ENCODE data around the gene PLXNA4.

The PLXNA4 gene

GRCh38 chr7:132466367-132466766 lies 109.9 kb downstream of the PLXNA4 start:
- no peak for DNase-seq

DNA sequence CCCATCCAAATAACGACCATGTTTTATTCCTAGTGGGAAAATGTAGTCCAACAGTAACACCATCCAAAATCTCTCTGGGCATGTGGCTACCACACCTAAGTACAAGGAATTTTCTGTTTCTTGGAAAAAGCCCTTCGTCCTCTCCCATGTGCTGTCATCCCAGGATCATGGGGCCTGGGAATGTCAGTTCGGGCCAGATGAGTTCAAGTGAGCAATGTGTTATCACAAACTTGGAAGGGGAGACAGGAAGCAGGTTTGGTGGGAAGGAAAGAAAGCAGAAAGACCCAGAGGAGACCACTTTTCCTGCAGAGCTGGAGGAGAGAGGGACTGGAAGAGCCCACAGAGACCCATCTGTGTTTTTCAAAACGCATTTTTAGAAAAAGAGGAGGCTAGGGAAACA lies 110.8 kb downstream of the PLXNA4 start:
- DNase-seq, result no peak

- no peak for DNase-seq
These were observed 111.5 kb downstream of the PLXNA4 start for GRCh38 chr7:132464740-132465139.

DNA sequence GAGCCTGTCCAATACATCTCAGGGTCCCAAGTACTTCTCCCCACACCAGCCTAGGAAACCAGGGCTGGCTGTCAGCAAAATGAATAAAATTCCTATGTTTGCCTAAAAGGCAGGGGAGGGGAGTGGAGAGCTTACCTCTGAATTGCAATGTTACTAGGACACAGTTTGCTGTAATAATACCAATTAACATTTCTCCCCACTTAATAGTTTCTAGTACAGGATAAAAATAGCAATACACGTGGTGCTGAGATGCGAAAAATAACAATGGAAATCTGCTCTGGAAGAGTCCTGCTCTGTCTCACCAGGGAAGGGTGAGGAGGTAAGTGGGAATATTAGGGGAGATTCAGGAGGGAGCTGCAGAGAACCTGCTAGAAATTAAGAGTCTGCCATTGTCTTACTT lies 112.3 kb downstream of the PLXNA4 start:
- DNase-seq, result no peak

- no peak for DNase-seq
These were observed 113.8 kb downstream of the PLXNA4 start for GRCh38 chr7:132462478-132462877.

DNA sequence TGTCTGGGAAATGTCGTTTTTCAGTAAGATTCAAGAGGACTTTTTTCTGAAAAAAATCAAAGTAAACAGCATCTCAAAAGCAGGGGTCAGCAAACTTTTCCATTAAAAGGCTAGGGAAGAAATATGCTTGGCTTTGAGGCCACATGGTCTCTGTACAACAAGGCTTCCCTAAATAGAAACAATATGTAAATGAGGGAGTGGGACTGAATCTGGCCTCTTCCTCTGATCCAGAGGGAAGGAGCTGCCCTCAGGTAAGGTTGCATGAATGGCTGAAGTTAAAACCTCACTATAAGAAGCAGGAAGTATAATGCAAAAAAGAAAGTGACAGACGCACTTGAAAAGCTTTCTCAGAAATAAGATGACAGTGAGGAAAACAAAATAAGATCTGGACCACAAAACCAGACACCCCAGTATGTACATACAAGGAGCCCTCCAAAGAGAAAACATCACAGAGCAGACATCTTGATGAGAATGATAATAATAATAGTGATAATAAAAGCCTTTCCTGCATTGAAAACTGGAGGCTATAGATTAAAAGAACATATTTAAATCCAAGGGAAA lies 115.2 kb downstream of the PLXNA4 start:
- no peak for DNase-seq

DNA sequence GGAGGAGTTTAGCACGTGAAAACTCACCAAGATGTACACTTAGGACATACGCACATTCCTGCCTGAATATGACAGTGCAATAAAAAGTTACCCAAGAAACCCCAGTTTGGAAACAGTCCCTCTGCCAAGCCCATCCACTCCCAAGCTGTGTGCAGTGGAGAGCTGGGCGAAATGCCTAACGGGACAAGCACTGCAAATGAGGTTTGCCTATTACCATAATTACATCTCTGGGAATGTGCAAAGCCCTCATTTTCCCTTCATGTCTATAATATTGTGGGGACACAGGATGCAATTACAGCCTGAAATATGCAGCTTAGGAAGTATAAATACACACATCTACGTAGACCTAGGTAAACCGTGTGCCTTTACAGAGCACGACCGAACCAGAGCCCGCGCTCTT lies 117.5 kb downstream of the PLXNA4 start:
- DNase-seq, result no peak

GRCh38 chr7:132457658-132458057 lies 118.6 kb downstream of the PLXNA4 start:
- no peak for DNase-seq

GRCh38 chr7:132456418-132456817 lies 119.9 kb downstream of the PLXNA4 start:
- no peak for DNase-seq

DNA sequence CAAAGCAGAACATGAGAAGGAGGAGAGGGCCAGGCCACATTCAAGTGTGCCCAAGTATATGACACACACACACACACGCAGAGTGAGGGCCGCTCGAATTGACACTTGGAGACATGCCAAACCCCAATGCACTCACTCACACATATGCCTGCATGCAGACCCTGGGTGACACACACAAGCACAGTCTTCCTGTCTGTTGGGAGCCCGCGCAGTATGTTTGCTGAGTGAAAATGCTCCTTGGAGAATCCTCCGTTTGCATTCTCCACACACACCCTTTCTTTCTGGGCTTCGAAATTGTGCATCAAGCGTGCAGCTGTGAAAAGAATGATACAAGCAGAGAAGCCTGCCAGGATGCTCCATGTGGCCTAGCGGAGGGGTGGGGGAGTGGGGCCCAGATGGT lies 120.9 kb downstream of the PLXNA4 start:
- DNase-seq, result no peak

DNA sequence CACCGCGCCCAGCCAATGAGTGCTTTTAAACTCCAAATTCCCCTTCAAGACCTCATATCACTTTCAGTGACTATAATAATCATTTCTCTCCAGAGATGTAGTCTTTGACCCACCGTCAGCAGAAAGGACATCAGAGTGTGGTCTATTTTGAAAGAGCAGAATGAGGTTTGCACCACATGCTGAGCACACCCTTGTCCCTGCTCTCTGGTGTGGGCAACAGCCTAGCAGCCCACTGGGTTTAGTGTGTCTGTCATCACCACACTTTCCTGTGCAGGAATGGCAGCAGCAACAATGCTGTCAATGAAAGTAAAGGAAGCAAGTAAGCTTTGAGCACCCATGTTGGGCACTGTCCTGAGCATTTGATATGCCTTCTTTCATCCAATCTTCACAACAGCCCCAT lies 122.4 kb downstream of the PLXNA4 start:
- no peak for DNase-seq

GRCh38 chr7:132451161-132451560 lies 125.1 kb downstream of the PLXNA4 start:
- no peak for DNase-seq

- no peak for DNase-seq
These were observed 125.6 kb downstream of the PLXNA4 start for GRCh38 chr7:132450696-132451095.

- no peak for DNase-seq
These were observed 126.1 kb downstream of the PLXNA4 start for GRCh38 chr7:132450188-132450587.

DNA sequence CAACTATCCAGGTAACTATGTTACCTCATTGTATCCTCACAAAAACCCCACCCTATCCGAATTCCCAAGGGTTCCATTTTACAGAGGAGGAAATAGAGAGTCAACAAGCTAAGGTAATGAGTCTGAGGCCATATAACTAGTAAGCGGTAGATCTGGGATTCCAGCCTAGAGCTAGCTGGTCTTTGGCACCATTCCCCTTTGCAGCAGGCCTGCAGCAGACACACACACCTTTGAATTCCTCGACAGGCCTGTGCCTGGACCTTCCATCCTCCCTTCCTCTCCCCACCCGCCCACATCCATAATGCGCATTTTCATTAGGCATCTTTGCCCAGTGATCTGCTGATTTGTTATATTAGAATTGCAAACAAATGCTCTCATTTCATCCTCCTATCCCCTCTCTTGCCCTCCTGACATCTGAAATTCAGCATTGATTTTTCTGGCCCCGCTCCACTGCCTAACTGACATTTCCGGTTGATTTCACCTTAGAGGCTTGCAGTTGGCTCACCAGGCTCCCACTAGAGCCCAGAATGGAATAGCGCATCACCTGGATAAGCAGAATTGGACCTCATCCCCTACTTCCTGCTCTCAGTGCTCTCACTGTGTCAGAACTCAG lies 129.5 kb downstream of the PLXNA4 start:
- no peak for DNase-seq

GRCh38 chr7:132446260-132446659 lies 130.0 kb downstream of the PLXNA4 start:
- DNase-seq, result no peak

DNA sequence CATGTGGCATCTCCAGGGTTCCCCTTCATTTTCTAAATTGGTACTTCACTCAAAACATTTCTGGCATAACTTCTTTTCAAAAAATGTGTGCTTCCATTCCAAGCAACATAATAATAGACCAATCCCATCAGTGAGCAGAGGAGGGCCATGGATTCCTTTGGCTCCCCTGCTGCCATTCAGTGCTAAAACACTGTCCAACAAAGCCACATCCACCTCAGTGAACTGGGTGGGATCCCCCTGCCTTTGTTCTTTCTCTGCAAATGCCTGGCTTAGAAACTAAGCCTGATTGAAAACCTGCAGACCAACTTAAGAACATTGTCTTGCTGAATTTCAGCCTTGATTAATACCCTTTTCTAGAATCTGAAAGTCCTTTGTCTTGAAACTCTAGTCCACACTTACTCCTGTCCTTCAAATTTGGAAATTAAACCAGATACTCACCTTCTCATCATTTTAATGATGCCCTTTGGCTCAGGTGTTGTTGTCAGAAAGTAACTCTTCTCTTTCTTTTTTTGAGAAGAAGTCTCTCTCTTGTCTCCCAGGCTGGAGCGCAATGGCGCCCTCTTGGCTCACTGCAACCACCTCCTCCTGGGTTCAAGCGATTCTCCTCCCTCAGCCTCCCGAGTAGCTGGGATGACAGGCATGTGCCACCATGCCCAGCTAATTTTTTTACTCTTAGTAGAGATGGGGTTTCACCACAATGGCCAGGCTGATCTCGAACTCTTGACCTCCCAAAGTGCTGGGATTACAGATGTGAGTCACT lies 132.3 kb downstream of the PLXNA4 start:
- DNase-seq, result no peak

- no peak for DNase-seq
These were observed 134.3 kb downstream of the PLXNA4 start for GRCh38 chr7:132441935-132442334.

DNA sequence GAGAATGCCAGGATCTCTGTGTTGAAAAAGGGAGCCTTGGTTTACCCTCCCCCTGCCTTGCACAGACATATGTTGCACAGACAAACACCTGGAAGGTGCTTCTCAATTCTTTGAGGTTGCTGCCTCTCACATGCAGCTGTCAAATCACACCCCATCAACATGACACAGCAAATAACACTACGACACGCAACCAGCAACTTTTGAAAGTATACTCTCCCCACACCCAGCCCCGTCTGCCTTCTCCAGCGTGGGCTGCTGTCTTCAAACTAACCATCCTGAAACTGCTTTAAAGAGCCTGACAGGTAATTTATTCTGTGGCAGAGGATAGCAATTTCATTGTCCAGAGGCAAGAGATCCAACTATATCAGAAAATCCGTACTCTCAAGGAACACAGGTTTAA lies 136.1 kb downstream of the PLXNA4 start:
- DNase-seq, result no peak

GRCh38 chr7:132438926-132439325 lies 137.3 kb downstream of the PLXNA4 start:
- no peak for DNase-seq

DNA sequence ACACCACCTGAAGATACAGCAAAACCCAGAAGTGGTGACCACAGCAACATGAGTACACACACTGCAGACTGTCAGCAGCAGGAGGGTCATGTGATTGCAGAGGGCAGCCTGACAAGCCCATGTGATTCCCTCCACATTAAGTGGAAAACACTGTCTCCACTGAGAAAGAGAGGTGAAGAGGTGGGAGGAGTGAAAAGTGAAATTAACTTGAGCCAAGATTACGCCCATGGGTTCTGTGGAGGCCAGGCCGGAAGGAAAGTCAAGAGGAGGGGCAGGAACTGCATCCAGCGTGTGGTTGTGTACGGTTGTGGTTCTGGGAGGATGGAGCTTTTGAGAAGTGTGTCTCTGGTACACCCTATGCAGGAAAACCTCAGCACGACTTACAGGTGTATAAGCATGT lies 138.5 kb downstream of the PLXNA4 start:
- peak; percentile 27 for DNase-seq

DNA sequence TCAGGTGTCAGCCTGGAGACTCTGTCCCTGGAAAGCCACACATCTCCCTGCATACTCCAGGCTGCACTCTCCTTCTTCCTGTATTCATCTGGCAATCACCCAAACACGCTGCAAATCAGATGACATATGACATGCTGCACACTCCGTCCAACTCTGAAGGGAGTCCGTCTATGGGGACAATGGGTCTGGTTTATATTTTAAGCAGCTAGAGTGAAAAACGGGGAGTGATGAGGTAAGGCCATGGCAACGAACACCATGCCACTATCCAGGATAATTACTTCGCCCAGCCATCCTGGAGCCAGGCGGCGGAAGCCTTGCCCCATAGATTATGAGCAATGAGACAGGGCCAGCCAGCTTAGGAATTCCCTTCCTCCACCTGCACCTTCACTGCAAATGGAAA lies 140.1 kb downstream of the PLXNA4 start:
- DNase-seq, result no peak

- DNase-seq, result no peak
These were observed 141.0 kb downstream of the PLXNA4 start for GRCh38 chr7:132435016-132435990.
